Uterus (tissue), 4 donors: ENCODE results near the gene AP3B1. TPM values are rescaled to one million over a fixed set of nuclear protein-coding genes. Genes with fewer than 3 reads are reported as not detected.

Experiments used
- DNase-seq, 2 donors: peaks; one replicate each; pipeline ENCODE4 v3.0.0-alpha.2; 2019 to 2020
- H3K27ac ChIP-seq, 2 donors: fragments of 200-600 bp; sonication (generic); 1 replicate in 1 of 2; 2 replicates in 1 of 2; pipeline ENCODE4 v1.5.1; 2016 to 2018
- H3K27me3 ChIP-seq, 2 donors: fragments of 200-600 bp; sonication (generic); one replicate each; pipeline ENCODE4 v1.5.1; 2018 to 2019; ENCODE audit warnings: control low read depth in 1 of 2
- H3K36me3 ChIP-seq, 2 donors: fragments of 200-600 bp; sonication (generic); one replicate each; pipeline ENCODE4 v1.5.1; 2019; ENCODE audit warnings: control low read depth in 1 of 2
- H3K4me1 ChIP-seq, 2 donors: fragments of 200-600 bp; sonication (generic); one replicate each; pipeline ENCODE4 v1.5.1; 2018 to 2019; ENCODE audit warnings: control low read depth in 1 of 2
- H3K4me3 ChIP-seq, 2 donors: fragments of 200-600 bp; sonication (generic); 1 replicate in 1 of 2; 2 replicates in 1 of 2; pipeline ENCODE4 v1.5.1; 2018 to 2019; ENCODE audit warnings: mild to moderate bottlenecking in 1 of 2
- H3K9me3 ChIP-seq, 2 donors: fragments of 200-600 bp; sonication (generic); one replicate each; pipeline ENCODE4 v1.5.1; 2019; ENCODE audit warnings: control low read depth in 1 of 2
- POLR2A ChIP-seq, 2 donors: fragments of 450-650 bp; IDR thresholded peaks; one replicate each; pipeline ENCODE4 v1.6.1; 2016; ENCODE audit warnings: antibody characterized with exemption in 2 of 2, mild to moderate bottlenecking in 1 of 2, moderate library complexity in 1 of 2
- intact Hi-C: fragments of 100-400 bp; cut with DNase I; formaldehyde crosslinking; loops from one replicate; pipeline ENCODE4 v1.15.1; 2023; ENCODE audit warnings: low total_unique reads
- small RNA-seq: library from RNA; depleted of rRNA; stranded (forward); fragments of <200 nt; gene quantifications from one replicate; pipeline ENCODE3, GENCODE V24; 2016
- total RNA-seq, 4 donors: library from RNA; depleted of rRNA in 3 of 4; stranded (reverse); fragments of >200 nt in 3 of 4; gene quantifications; one replicate each; pipeline versions ENCODE4 v1.1.0 to v1.2.4, GENCODE V29; 2014 to 2023
- TF ChIP-seq, protein P1 (sequence below), 4 experiments: fragments of 200-600 bp in 2 of 4; fragments of 450-650 bp in 2 of 4; sonication (generic) in 2 of 4; IDR thresholded peaks; one replicate each; pipeline ENCODE4 v1.5.1; 2016 to 2019; ENCODE audit warnings: antibody characterized with exemption in 4 of 4, mild to moderate bottlenecking in 2 of 4, moderate library complexity in 1 of 4
- donor health status: DM: yes; HTN: yes; CAD: no.

Gene AP3B1
- total RNA-seq, 4 donors from 2014 or later: 15.9 to 67.1 (median 33.4) TPM

DNA sequence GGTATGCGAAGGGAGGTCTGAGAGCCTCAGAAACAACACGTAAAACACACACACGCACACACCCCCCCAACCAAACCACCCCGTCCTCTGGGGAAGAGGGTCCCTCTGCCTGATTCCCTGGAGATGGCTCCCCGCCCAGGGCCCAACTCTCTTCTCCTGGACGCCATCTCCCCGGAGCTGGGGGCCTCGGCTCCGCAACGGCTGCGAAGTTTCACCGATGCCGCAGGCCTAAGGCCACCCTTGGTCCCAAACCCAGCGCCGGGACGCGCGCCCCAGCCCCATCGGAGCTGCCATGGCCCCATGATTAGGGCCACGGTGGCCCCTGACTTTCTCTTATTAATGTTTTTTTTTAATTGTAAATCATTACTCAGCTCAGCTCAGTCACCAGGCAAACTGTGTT is 337.0 kb downstream of the AP3B1 start:
- Histone ChIP-seq H3K4me3 (no peak overlapping the region), H3K36me3 (no peaks in the 10 kb centered on the region), H3K9me3 (no peaks in the 10 kb centered on the region), H3K27me3 (peaks cover 5 to 14% of the 10 kb centered on the region in 2 donors), H3K4me1 (no peaks in the 10 kb centered on the region), H3K27ac (no peak overlapping the region)
- no peak for TF ChIP-seq POLR2A (IDR thresholded peaks at IDR 0.05)
- TF ChIP-seq, protein P1, sequence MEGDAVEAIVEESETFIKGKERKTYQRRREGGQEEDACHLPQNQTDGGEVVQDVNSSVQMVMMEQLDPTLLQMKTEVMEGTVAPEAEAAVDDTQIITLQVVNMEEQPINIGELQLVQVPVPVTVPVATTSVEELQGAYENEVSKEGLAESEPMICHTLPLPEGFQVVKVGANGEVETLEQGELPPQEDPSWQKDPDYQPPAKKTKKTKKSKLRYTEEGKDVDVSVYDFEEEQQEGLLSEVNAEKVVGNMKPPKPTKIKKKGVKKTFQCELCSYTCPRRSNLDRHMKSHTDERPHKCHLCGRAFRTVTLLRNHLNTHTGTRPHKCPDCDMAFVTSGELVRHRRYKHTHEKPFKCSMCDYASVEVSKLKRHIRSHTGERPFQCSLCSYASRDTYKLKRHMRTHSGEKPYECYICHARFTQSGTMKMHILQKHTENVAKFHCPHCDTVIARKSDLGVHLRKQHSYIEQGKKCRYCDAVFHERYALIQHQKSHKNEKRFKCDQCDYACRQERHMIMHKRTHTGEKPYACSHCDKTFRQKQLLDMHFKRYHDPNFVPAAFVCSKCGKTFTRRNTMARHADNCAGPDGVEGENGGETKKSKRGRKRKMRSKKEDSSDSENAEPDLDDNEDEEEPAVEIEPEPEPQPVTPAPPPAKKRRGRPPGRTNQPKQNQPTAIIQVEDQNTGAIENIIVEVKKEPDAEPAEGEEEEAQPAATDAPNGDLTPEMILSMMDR (IDR thresholded peaks at IDR 0.05): no peak
- intact Hi-C loops: no loop called here
- no peak for DNase-seq

DNA sequence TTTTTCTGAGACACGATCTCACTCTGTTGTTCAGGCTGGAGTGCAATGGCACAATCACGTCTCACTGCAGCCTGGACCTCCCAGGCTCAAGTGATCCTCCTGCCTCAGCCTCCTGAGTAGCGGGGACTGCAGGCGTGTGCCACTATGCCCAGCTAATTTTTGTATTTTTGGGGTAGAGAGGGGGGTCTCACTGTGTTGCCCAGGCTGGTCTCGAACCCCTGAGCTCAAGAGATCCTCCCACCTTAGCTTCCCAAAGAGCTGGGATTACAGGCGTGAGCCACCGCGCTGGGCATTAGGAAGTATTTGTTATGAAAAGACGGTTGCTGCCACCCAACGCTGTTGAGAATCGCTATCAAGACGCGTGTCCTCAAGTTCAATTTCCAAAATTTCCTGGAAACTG is 337.4 kb downstream of the AP3B1 start:
- no peak for TF ChIP-seq POLR2A (IDR thresholded peaks at IDR 0.05)
- Histone ChIP-seq H3K9me3 (no peaks in the 10 kb centered on the region), H3K36me3 (no peaks in the 10 kb centered on the region), H3K4me1 (no peaks in the 10 kb centered on the region), H3K27ac (no peak overlapping the region), H3K27me3 (peaks cover 5 to 14% of the 10 kb centered on the region in 2 donors), H3K4me3 (no peak overlapping the region)
- DNase-seq: no peak
- intact Hi-C loops: no loop called here

DNA sequence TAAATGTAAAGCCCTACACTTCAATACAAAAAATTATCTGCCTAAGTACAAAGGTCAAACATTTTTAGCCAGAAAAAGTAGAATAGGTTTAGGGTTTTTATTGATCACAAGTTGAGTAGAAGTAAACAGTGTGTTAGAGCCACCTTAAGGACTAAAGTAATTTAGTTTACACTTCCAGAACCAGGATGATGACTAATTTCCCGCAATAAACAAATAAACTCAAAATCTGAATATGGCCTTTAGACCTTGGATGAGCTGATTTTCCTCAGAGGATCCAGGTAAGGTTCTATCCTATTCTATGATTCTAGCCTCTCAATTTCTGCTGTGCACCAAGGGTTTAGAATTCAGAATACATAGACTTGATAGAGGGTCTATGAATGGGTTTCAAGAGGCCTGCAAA is 338.9 kb downstream of the AP3B1 start:
- Histone ChIP-seq H3K4me3 (no peak overlapping the region), H3K27ac (no peak overlapping the region), H3K9me3 (no peaks in the 10 kb centered on the region), H3K36me3 (no peaks in the 10 kb centered on the region), H3K4me1 (no peaks in the 10 kb centered on the region), H3K27me3 (peaks cover 5 to 14% of the 10 kb centered on the region in 2 donors)
- intact Hi-C loops: no loop called here
- DNase-seq: no peak
- TF ChIP-seq POLR2A (IDR thresholded peaks at IDR 0.05): no peak
- TF ChIP-seq, protein P1 (IDR thresholded peaks at IDR 0.05): no peak

DNA sequence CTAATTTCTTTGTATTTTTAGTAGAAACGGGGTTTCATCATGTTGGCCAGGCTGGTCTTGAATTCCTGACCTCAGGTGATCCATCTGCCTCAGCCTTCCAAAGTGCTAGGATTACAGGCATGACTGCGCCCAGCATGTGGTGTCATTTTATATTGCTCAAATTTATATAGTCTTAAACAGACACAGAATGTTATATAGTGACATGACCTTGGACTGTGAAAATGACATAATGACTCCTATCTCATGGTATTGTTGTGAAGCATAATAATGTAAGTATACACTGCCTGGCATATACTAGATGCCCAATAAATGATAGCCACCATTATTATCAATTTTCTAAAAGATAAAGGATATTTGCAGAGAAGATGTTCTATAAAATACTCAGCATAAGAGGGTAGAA is 341.1 kb downstream of the AP3B1 start:
- intact Hi-C loops: no loop called here
- Histone ChIP-seq H3K9me3 (no peaks in the 10 kb centered on the region), H3K36me3 (no peaks in the 10 kb centered on the region), H3K27me3 (peaks cover 5 to 6% of the 10 kb centered on the region in 2 donors), H3K4me3 (no peak overlapping the region), H3K4me1 (no peaks in the 10 kb centered on the region), H3K27ac (no peak overlapping the region)
- no peak for DNase-seq
- TF ChIP-seq, protein P1 (IDR thresholded peaks at IDR 0.05): no peak
- no peak for TF ChIP-seq POLR2A (IDR thresholded peaks at IDR 0.05)

DNA sequence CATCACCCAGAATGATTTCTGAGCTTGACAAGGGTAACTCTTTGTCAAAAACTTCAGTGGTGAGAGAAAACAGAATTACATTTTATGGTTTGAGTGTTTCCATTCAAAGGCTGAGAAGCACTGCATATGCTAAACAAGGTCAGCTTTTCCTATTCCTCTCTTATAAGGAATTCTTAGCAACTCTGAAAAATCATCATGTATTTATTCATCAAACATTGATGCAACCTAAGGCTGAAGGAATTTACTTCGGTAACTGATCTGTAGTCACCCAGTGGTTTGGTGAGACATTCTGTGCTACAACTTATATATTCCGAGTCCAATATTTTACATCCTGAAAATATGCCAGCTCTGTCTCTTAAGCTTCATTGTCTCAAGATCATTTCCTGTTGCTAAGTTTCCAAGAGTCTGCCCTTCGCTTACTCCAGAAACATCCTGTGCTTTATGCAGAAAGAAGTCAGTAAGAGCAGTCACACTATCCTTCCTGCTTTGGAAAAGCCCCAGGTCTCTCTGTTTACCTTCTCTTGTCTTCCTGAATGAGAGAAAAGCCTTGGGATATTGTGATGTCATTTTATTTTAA is 341.8 kb downstream of the AP3B1 start:
- no peaks in the 10 kb centered on the region for H3K36me3 ChIP-seq
- intact Hi-C loops: no loop called here
- H3K4me3 ChIP-seq: no peak overlapping the region
- H3K27me3 ChIP-seq: peaks cover 3 to 4% of the 10 kb centered on the region in 2 donors
- TF ChIP-seq, protein P1 (IDR thresholded peaks at IDR 0.05): no peak
- no peak for TF ChIP-seq POLR2A (IDR thresholded peaks at IDR 0.05)
- H3K27ac ChIP-seq: no peak overlapping the region
- no peak for DNase-seq
- no peaks in the 10 kb centered on the region for H3K9me3 ChIP-seq
- H3K4me1 ChIP-seq: no peaks in the 10 kb centered on the region

Small RNA genes lying within 50 kb of the gene (small RNA-seq; reads per million reads assigned to genes)
- gene RF00019: not detected
- not detected for gene RNU6-183P

Other genes with a start within 250 kb of the AP3B1 start
- gene SCAMP1, start 65.9 kb upstream of the AP3B1 start, total RNA-seq: 10 to 100 TPM; 14.9 to 94.1 (median 58.6) TPM